ENCODE measurements around the gene THBS2.

DNA sequence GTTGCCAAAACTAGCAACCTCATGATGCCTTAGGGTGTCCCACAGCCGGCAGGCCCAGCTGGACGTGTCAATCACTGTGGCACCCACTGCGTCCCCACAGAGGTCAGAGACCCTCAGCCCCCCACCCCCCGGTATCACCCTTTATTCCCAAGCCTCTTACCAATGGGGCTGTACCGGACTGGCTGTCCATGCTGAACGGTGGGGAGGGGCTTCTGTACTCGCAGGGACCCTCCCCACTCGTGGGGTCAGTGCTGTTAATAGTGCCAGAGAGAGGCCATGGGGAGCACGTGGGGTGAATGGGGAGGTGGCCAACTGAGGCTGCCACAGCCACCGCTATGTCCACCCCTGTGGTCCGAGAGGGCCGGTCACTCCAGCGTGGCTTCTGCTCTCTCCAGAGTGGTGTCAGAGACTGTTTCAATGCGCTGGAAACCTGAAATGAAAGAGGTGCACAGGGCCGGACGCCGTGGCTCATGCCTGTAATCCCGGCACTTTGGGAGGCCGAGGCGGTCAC is 68.6 kb downstream of the THBS2 start:
- no peak for TF ChIP-seq ELK1 (IDR thresholded peaks at IDR 0.05; ENCODE audit: borderline replicate concordance, low read depth, low read length)
- TF ChIP-seq POLR2A (IDR thresholded peaks at IDR 0.05; ENCODE audit: low read depth, low read length) = no peak
- TF ChIP-seq, protein P1, sequence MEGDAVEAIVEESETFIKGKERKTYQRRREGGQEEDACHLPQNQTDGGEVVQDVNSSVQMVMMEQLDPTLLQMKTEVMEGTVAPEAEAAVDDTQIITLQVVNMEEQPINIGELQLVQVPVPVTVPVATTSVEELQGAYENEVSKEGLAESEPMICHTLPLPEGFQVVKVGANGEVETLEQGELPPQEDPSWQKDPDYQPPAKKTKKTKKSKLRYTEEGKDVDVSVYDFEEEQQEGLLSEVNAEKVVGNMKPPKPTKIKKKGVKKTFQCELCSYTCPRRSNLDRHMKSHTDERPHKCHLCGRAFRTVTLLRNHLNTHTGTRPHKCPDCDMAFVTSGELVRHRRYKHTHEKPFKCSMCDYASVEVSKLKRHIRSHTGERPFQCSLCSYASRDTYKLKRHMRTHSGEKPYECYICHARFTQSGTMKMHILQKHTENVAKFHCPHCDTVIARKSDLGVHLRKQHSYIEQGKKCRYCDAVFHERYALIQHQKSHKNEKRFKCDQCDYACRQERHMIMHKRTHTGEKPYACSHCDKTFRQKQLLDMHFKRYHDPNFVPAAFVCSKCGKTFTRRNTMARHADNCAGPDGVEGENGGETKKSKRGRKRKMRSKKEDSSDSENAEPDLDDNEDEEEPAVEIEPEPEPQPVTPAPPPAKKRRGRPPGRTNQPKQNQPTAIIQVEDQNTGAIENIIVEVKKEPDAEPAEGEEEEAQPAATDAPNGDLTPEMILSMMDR (conservative IDR thresholded peaks at IDR 0.05; ENCODE audit: low read depth, low read length) = no peak
- no peak for TF ChIP-seq MAZ (IDR thresholded peaks at IDR 0.05; ENCODE audit: borderline replicate concordance, low read depth, low read length)
- no peak for TF ChIP-seq RFX5 (IDR thresholded peaks at IDR 0.05; ENCODE audit: low read depth, low read length)
- TF ChIP-seq RCOR1 (IDR thresholded peaks at IDR 0.05; ENCODE audit: insufficient replicate concordance, low read length) = no peak
- TF ChIP-seq SMC3 (IDR thresholded peaks at IDR 0.05; ENCODE audit: low read depth, low read length) = no peak
- TF ChIP-seq RAD21 (IDR thresholded peaks at IDR 0.05; ENCODE audit: low read length) = no peak
- no peak for TF ChIP-seq MXI1 (IDR thresholded peaks at IDR 0.05; ENCODE audit: borderline replicate concordance, low read depth, low read length)
- no peak for TF ChIP-seq MAFK (IDR thresholded peaks at IDR 0.05; ENCODE audit: low read depth, low read length)
